ENCODE results near the gene HECTD2. TPM values are rescaled to one million over a fixed set of nuclear protein-coding genes. Genes with fewer than 3 reads are reported as not detected.
"Not testable (repeated sequence)": the region's sequence is repeated elsewhere in the genome, so short reads cannot be mapped to it uniquely, and the experiment has no call there.

The HECTD2 gene
- total RNA-seq = 15.1 and 16.4 TPM in 2 replicates

DNA sequence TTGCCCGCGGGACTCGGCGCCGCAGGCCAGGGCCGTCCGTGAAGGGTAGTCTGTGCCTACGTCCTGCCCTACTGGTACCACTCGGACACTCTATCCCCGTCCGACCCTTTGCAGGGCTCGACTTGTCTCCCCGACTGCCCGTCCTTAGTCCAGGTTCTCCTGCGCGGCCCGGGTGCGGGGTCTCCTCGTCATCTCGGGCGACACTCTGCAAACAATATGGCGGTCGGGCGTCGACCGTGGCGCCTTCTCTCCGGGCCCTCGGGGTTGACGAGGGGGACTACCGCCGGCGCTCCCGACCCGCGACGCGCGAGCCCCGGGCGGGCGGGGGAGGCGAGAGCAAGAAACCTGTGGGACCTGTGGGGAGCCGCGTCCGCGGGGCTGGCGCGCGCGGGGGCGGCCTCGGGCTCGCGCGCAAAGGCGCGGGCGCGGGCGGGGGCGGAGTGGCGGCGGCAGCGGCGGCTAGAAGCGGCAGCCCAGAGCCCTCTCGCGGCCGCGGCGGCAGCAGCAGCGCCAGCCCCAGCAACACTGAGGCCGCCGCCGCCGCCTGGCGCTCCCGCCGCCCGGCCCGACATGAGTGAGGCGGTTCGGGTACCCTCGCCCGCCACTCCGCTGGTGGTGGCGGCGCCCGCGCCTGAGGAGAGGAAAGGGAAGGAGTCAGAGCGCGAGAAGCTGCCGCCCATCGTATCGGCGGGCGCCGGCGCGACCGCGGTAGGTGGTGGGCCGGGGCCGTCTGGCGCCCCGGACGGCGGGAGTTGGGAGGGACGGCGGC is at the start of gene HECTD2:
Gene HECTD2 (plus strand): TSS at position 476 of the 769 bp plus-strand sequence. CDS start 95 bp downstream, at position 571.
- peak within 1 kb of the TSS; percentile 87 for H3K4me3 ChIP-seq (ENCODE audit: low read depth, low read length)
- peak; percentile 3 for TF ChIP-seq CTCF (IDR thresholded peaks at IDR 0.05; ENCODE audit: insufficient read depth, low read depth, low read length)
- peak; percentile 67 for DNase-seq (ENCODE audit: low read depth)

DNA sequence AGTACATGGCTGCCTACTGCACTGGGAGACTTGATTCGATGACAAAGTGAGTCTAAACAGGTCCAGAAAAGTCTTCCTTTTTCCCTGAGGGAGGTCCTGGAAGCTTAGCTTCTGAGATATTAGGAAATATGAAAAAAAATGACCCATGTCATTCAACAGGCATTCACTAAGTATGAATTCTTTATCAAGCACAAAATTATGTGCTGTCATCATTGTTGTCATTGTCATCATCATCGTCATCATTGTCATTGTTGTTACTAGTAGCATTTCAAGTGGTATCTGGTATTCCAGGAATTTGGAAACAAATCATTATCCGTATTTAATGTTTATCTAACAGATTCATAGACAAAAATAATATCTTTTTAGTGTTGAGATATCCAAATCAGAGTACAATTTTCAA is 49.7 kb upstream of the HECTD2 start:
- H3K4me3 ChIP-seq (ENCODE audit: low read depth, low read length) = no peak overlapping the region
- no peak for TF ChIP-seq CTCF (IDR thresholded peaks at IDR 0.05; ENCODE audit: insufficient read depth, low read depth, low read length)
- peak; percentile 10 for DNase-seq (ENCODE audit: low read depth)

DNA sequence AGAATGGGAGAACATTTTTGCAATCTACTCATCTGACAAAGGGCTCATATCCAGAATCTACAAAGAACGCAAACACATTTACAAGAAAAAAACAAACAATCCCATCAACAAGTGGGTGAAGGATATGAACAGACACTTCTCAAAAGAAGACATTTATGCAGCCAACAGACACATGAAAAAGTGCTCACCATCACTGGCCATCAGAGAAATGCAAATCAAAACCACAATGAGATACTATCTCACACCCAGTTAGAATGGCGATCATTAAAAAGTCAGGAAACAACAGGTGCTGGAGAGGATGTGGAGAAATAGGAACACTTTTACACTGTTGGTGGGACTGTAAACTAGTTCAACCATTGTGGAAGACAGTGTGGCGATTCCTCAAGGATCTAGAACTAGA is 44.6 kb upstream of the HECTD2 start:
- H3K4me3 ChIP-seq (ENCODE audit: low read depth, low read length); DNase-seq (ENCODE audit: low read depth): not testable (repeated sequence)

- DNase-seq (ENCODE audit: low read depth) = no peak
- H3K4me3 ChIP-seq (ENCODE audit: low read depth, low read length) = no peak overlapping the region
- TF ChIP-seq CTCF (IDR thresholded peaks at IDR 0.05; ENCODE audit: insufficient read depth, low read depth, low read length) = no peak
Measured at GRCh38 chr10:91366704-91367103, 43.4 kb upstream of the HECTD2 start.

GRCh38 chr10:91367127-91367531 is 43.0 kb upstream of the HECTD2 start:
- no peak for DNase-seq (ENCODE audit: low read depth)
- H3K4me3 ChIP-seq (ENCODE audit: low read depth, low read length) = no peak overlapping the region

DNA sequence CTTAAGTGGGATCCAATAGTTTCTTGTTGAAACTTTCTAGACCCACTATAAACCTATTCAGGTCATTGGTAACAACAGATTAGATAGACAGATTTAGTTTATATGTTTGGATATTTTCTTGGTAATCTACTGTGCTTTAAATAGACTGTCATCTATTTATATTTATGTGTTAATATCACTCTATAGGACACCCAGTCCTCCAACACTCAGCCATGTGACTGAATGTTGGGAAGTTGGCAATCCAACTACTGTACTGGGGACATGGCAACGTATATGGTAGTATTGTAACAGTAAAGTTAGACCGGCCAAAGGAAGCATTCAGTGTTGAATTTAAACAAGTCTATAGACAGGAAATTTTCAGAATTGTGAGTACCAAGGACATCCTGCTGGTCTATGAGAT is 42.6 kb upstream of the HECTD2 start:
- H3K4me3 ChIP-seq (ENCODE audit: low read depth, low read length) = no peak overlapping the region
- DNase-seq (ENCODE audit: low read depth) = no peak
- no peak for TF ChIP-seq CTCF (IDR thresholded peaks at IDR 0.05; ENCODE audit: insufficient read depth, low read depth, low read length)

More at GRCh38 chr10:91367127-91367531, 43.0 kb upstream of the HECTD2 start:
- no peak for TF ChIP-seq CTCF (IDR thresholded peaks at IDR 0.05; ENCODE audit: insufficient read depth, low read depth, low read length)

DNA sequence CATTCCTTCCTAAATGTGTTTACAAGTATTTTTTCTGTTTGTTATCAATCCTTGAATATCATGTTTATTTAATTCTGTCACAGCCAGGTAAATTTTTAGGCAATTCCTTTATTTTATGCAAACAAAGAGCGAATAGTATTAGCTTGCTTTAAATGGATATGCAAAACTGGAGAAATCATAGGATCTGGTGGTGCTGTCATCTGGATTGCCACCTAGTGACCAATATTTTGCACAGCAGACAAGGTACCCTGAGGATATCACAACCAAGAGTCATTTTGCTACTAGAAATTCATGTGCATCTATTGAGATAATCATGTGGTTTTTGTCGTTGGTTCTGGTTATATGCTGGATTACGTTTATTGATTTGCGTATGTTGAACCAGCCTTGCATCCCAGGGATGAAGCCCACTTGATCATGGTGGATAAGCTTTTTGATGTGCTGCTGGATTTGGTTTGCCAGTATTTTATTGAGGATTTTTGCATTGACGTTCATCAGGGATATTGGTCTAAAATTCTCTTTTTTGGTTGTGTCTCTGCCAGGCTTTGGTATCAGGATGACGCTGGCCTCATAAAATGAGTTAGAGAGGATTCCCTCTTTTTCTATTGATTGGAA is 40.1 kb upstream of the HECTD2 start:
- not testable (repeated sequence) for H3K4me3 ChIP-seq (ENCODE audit: low read depth, low read length)
- DNase-seq (ENCODE audit: low read depth) = peak; percentile 42
- peak; percentile 59 for TF ChIP-seq CTCF (IDR thresholded peaks at IDR 0.05; ENCODE audit: insufficient read depth, low read depth, low read length)
